NCI-H1417 (cell line): ENCODE results near the gene DMGDH.

Experiments used
- DNase-seq, 3 experiments: peaks; one replicate each; lab custom pipeline; 2025; lab: John Stamatoyannopoulos, UW

Gene DMGDH

DNA sequence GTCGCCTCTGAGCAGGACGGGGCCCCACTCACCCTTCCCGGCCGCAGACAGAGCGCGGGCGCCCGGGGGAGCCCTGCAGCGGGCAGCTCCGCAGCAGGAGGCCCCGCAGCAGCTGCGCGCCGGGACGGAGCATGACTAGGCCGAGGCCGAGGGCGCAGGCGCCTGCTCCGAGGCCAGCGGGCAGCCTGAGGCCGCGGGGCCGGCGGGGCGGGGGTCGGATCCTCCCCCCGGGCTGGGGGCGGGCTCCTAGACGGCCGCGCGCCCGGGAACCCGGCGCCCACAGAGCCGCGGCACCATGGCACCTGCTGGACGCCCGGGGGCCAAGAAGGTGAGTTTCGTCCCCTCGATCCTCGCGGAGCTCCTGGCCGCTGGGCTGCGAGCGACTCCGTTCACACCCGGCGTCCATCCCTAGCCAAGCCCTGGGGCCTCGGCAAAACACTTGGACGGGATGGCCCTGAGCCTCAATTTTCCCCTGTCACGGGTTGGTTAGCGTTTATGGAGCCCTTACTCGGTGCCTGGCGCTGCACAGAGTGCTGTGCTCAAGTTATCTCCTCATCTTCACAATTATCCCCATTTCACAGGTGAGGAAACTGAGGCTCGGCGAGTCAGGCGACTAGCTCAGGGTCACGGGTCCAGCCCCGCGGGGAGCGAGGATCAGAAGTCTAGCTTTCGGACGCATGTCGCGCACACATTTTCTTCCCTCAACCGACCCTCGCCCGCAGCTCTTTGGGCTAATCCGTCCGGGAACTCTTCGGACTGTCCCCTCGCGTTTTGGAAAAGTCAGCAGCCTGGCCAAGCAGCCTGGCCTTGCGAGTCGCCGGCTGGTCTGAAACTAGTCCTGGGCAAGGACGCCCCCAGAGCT, at the start of gene DMGDH, which contains the start of gene BHMT2:
Gene DMGDH (minus strand): TSS at position 187 of the 862 bp plus-strand sequence. CDS start 54 bp downstream, at position 133.
Gene BHMT2 (plus strand): TSS at position 280 of the 862 bp plus-strand sequence. CDS start 16 bp downstream, at position 296.
- DNase-seq: no peak

GRCh38 chr5:79112703-79113058, 43.2 kb upstream of the DMGDH start:
- DNase-seq: no peak

GRCh38 chr5:79111960-79112702, 42.7 kb upstream of the DMGDH start:
- no peak for DNase-seq

DNA sequence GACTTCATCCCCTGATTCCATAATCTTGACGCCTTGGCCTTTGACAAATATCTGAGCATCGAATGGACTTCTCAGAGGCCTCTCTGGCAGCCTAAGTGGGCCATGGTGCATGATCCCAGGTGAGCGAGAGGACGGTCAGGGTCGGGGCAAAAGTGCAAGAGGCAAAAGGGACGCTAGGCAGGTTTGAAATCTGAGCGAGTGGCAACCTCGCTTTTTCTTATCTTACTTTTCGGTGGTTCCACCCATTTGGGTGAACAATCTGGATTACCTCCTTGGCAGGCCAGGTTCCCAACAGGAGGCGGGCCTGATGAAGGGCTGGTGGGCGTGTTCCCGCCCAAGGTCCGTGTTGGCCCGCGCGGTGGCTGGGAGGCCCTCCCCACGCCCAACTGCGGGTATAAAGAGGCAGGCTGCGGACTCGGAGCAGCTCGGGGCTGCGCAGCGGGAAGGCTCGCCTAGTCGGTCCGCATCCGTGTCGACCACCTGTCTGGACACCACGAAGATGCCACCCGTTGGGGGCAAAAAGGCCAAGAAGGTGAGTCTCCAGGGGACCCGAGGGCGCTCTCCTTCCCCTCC, 42.0 kb upstream of the DMGDH start, which contains the start of gene BHMT:
Gene BHMT (plus strand): TSS at position 423 of the 573 bp plus-strand sequence. CDS start 77 bp downstream, at position 500.
- no peak for DNase-seq

DNA sequence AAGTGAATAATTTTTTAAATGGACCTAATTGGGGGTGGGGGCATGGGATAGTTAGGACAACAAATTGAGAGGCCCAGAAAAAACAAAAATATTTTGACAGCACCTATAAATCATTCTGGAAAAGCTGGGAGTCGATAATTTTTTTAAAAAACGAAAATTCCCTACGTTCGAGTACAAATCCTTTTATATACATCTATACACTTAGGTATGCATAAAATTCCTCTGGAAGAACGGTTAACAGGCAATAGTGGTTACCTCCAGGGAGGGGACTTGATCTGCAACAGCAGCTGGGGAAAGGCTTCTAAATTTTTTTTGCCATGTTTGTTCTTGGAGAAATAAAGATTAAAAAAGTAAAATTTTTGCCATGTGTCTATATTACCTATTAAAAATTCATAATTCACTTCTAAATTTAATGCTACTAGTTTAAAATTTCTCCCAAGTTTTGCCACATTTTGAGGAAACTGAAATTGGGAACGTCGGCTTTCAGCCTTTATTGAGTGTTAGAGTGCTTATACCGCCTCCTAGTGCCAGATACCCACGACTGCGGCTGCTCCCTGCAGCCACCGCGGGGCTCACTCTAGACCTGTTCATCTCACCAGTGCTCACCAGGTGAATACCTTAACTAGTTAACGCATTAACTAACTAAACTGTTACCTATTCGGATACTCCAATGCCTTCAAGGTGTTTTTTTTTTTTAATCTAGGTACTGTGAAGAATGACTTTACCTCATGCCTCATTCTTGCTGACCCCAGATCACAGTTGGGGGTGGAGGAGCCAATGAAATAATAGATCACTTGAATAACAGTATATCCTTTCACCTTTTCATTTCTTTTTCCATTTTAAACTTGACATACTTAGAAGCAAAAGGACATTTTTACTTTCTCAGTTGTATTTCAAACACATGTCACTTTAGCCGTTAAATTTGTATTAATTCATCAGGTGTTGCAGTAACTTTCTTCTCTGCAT, 40.3 kb upstream of the DMGDH start:
- DNase-seq: no peak

- DNase-seq: no peak
Observed at GRCh38 chr5:79108792-79109191, 39.3 kb upstream of the DMGDH start.

GRCh38 chr5:79108086-79108485, 38.6 kb upstream of the DMGDH start:
- DNase-seq: no peak

DNA sequence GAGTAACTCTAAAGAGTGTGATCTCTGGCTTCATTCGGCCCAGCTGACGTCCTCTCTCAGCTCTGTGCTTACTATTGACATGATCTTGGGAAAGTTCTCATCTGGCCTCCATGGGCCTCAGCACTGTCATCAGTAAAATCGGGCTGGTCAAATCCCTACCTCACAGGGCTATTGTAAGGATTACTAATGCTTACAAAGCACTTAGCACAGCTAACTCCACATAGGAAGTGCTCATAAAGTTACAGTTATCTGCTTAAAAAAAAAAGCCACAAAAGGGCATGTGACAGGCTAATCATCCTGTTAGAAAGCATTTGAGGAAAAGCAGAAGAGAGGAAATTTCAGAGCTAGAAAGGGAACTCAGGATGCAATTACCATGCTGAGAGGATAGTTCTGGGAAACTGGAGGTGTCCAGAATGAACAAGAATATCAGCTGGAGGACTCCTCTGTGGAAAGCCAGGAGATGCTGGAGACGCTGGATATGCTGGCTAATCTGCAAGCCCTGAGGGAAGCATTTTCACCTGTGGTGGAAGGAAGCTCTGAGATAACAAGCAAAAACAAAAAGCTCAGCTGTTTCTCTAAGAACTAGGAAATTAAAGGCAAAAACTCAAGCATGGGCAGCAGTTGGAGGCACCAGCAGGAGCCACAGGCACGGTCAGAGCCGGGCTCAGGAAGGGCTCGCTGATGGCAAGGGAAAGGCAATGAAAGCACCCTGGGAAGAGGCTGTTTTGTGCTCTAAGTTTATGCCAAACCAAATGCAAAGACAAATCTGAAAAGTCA, 37.7 kb upstream of the DMGDH start:
- DNase-seq: no peak

- DNase-seq: no peak
Observed at GRCh38 chr5:79105868-79106267, 36.4 kb upstream of the DMGDH start.

DNA sequence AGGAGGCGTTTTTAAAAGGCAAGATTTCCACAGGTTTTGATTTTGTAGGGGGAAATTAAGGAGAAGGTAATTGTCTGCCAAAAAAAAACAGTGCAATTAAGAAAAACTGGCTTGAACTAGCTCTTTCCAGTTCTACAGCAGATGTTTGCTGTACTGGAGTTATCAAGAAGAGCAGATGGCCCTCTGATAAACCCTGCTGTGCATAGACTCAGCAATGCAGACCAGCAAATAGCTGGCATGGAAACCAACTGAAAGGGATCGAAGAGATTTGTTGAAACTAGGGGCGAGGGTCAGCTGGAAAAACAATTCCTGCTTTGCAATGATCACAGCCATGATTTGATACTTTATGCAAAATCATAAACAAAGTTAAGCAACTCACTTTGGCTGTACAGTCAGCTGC, 24.3 kb upstream of the DMGDH start:
- DNase-seq: peak in 2 of 3 experiments; percentile 16 to 62

DNA sequence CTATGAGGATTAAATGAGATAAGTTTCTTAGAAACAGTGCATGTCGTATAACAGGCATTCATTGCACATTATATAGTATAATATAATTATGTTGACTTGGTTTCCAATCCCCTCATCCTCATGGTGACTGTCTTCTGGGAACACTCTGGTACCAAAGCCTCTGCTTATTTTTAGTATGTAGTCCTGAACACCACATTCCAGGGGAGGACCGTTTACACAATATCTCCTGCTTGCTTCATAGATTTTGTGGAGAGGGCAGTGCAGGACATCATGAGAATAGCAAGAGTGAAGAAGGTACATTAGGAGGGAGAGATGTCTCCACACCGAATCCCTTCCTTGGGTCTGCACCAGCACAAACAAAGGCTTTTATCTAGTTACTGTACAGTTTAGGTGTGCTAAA, 21.6 kb upstream of the DMGDH start:
- no peak for DNase-seq

GRCh38 chr5:79088507-79088906, 19.0 kb upstream of the DMGDH start:
- DNase-seq: no peak

DNA sequence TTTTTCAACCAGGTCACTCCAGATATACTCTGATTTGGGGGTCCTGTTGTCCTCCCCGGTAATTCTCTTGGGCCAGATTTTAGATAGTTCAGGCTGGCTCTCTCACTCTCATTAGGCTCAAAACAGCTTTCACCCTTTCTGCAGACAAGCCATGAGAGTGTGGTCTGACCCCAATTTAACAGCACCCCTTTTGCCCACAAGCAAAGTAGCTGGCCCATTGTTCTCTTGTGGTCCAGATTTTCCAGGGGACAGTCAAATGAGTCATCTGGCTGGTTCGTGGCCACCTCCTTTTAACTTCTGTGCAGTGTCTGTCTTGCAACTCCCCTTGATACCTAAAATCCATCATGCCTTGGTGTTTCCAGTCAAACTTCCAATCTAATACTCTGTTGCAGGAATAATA, 16.6 kb upstream of the DMGDH start:
- no peak for DNase-seq

GRCh38 chr5:79081779-79082178, 12.3 kb upstream of the DMGDH start:
- DNase-seq: no peak

GRCh38 chr5:79080804-79081203, 11.3 kb upstream of the DMGDH start:
- DNase-seq: no peak

DNA sequence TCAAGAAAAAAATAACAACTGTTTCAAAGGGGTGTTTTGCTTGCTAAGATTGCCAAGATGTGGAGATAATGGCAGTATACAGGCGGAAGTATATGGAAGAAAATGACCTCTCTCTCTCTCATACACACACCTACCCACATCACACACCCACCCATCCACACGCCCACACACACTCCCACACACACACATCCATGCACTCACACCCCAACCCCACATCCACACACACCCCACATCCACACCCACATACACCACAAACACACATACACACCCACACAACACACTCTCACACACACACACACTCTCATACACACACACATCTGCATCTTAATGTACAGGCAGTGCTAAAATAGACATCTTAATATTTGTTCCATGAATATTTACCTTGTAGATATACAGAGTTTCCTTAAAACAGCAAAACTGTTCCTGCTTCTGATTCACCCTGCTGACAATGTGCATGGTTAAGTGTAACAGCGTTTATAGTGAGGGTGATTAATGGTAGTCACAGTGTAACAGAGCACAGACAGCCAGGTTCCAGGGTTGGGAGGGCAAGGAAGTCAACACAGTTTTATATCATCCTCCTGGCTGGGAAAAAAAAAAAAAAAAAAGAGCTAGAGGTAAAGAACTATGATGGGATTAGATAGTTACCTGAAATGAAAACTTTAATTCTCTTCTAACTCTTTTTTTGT, 8.3 kb upstream of the DMGDH start:
- no peak for DNase-seq

DNA sequence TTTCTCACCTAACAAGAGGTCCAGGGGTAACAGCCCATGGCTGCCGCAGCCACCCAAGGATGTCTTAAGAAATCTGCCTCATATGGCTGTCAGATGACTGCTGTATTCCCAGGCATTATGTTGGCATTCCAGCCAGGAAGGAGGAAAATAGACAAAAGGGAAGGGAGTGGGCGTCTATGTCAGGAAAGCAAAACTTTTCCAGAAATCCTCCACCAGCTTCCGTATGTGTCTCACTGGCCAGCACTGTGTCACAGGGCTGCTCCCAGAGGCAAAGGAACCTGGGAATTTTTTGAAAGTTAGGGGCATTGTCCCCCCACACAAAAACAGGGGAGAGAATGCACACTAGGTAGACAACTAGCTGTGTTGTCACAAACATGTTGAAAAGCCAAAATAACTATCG, 7.3 kb upstream of the DMGDH start:
- DNase-seq: no peak

- no peak for DNase-seq
Observed at GRCh38 chr5:79075646-79076426, 6.4 kb upstream of the DMGDH start.

DNA sequence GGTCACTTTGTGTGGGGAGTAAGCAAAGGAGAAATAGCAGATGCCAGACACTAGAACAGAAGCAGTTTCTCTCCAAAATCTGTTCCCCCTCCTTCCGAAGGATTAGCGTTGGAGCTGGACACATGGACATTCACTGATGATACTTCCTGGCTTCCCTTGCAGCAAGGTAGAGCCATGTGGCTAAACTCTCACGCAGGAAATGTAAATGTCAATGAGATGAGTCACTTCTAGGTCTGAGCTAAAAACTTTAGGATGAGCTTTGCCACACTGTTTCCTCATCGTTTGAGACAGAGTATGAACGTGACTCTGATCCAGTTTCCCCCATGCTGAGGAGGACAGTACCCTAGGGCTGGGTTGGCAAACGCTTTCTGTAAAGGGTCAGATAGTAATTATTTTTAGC, 5.2 kb upstream of the DMGDH start:
- DNase-seq: no peak

DNA sequence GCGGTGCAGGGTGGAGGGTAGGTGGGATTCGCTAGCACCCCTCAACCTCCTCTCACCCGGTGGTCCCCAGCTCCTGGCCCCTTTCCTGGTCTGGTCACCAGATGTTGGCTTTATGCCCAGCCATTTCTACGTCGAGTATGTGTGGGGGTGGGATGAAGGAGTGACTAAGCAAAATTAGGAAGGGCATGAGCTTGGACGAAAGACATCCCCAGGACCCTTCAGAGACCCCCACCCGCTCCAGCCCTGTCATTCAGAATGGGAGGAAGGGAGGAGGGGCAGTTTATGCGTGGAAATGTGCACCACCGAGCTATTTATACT, 835 bp upstream of the DMGDH start:
- no peak for DNase-seq
